Cardiac fibroblast (primary cell): ENCODE measurements around the gene IL18BP.

Experiments used
- DNase-seq, 2 donors: peaks; one replicate each; pipeline versions ENCODE4 v3.0.0 to v3.0.0-alpha.2; 2010; ENCODE audit warnings: low read depth in 2 of 2
- H3K4me3 ChIP-seq, 2 donors: replicated peaks in 1 of 2; 1 replicate in 1 of 2; 2 replicates in 1 of 2; pipeline ENCODE4 v1.5.1; 2011; ENCODE audit warnings: low read depth in 2 of 2, low read length in 2 of 2, mild to moderate bottlenecking in 2 of 2, moderate library complexity in 1 of 2
- CTCF ChIP-seq: IDR thresholded peaks from one replicate; pipeline ENCODE4 v1.5.1; 2011; ENCODE audit warnings: low read depth, mild to moderate bottlenecking, low read length, inconsistent platforms

The IL18BP gene

GRCh38 chr11:72010529-72011233 lies 12.0 kb downstream of the IL18BP start:
- H3K4me3 ChIP-seq, result no peak overlapping the region
- DNase-seq, result no peak
- no peak for TF ChIP-seq CTCF

- TF ChIP-seq CTCF, result no peak
- DNase-seq, result no peak
- H3K4me3 ChIP-seq, result no peak overlapping the region
These were observed 13.5 kb downstream of the IL18BP start for GRCh38 chr11:72012091-72012630.

- no peak overlapping the region for H3K4me3 ChIP-seq
- peak; percentile 71 to 80 for DNase-seq
- no peak for TF ChIP-seq CTCF
These were observed 14.4 kb downstream of the IL18BP start for GRCh38 chr11:72012897-72013721.

- H3K4me3 ChIP-seq, result no peak overlapping the region
- peak in 1 of 2 donors; percentile 22 for DNase-seq
- no peak for TF ChIP-seq CTCF
These were observed 15.3 kb downstream of the IL18BP start for GRCh38 chr11:72013765-72014711.

- no peak overlapping the region for H3K4me3 ChIP-seq
- TF ChIP-seq CTCF, result no peak
- no peak for DNase-seq
These were observed 16.1 kb downstream of the IL18BP start for GRCh38 chr11:72014761-72015320.

GRCh38 chr11:72015511-72016061 lies 16.9 kb downstream of the IL18BP start:
- TF ChIP-seq CTCF, result peak; percentile 50
- no peak overlapping the region for H3K4me3 ChIP-seq
- DNase-seq, result peak in 1 of 2 donors; percentile 39
